HG02981 (cell line): Measurements from ENCODE around the gene SLC39A9.

Experiments used
- ATAC-seq: cut with Tn5 transposase; IDR thresholded peaks from one replicate; pipeline ENCODE4 v1.9.1; 2021; ENCODE audit warnings: mild to moderate bottlenecking, moderate library complexity; ENCODE audit not compliant: unreplicated experiment

SLC39A9 gene

GRCh38 chr14:69398053-69398817, at the start of gene SLC39A9, which contains the start of gene ERH:
SLC39A9 (plus strand) TSS chr14:69398692; CDS start chr14:69399370, 678 bp downstream.
ERH (minus strand) TSS chr14:69398299; CDS start chr14:69398233, 66 bp downstream.
- ATAC-seq: peak; percentile 86

DNA sequence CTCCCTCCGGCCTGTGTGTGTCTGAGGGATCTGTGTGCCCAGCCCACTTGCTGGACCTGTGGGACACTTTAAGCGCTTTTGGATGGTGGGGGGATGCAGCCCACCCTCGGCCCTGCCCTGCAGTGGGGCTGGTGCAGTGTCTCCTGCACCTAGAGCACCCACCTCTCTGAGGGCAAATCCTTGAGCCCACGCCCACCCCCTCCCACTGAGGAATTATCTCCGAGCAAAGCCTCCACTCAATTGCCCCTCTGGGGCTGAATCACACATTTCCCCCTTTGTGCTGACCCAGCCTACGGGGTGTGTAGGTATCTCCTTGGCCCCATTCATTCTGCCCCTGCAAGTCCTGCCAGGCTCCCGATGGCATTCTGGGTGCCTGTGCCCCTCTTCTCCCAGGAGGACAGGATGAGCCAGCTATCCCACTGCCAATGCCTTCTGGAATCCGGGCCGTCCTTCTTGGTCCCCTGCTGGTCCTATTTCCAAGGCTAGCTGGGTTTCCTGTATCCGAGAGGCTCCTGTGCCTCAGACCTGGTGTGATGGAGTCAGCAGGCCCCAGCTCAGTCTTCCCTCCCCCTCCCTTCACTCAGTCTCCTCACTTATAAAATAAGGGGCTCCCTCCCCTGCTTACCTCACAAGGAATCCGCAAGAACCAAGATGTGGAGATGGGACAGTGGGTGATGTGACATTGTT, 49.3 kb upstream of the SLC39A9 start:
- no peak for ATAC-seq

DNA sequence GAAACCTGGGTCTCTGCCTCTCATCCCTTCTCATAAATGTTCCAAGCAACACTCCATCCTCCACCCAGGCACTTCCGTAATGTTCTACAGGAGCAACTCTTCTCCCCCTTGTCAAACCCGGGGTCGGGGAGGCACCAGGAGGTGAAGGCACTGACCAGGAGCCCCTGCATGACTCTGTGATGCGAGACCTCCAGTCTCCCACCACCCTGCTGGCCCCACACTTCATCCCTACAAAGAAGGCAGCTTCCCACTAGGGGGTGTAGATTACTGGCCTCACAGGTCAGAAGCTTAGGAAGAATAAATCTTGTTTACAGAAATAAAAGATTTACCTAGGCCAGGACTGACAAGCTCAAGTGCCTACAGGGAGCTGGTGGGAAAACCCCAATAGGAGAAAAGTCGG, 47.6 kb upstream of the SLC39A9 start:
- no peak for ATAC-seq

GRCh38 chr14:69351385-69351784, 47.1 kb upstream of the SLC39A9 start:
- ATAC-seq: no peak

GRCh38 chr14:69351911-69352310, 46.6 kb upstream of the SLC39A9 start:
- no peak for ATAC-seq

DNA sequence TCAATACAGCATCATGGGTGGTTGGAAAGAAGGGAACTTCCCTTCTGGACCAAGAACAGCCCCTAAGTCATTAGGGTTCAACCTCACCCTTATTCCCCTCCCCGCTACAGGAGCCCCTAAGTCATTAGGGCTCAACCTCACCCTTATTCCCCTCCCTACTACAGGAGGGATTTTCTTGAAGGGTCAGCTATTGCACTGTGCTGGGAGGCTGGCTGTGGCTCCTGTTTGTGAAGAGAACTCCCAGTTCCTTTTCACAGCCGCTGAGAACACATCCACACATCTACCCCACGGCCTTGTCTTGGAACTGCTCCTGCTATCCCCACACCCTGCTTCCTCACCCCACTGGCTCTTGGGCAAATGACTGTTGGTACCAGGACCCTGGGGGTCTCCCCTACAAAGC, 45.3 kb upstream of the SLC39A9 start:
- ATAC-seq: no peak

- peak; percentile 82 for ATAC-seq
Measured at GRCh38 chr14:69354383-69355153, 43.9 kb upstream of the SLC39A9 start.

DNA sequence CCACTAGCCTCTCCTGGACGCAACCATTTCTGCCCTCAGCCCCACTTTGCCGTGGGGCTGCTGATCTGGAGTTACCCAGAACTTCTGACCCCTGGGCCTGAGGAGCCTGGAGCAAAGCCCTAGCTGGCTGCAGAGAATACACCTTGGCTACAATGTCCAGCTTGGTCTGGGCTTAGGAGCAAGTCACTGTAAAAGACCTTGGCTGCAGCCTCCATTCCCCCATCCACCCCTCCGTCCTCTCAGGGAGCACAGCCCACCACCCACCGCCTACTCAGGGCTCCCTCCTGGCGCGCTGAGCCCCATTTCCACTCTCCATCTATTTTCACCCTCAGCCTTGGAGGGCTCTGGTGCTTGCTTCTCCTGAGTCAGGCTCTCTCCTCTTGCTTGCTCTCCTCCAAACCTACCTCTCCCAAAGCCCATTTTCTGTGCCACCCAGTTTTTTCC, 43.3 kb upstream of the SLC39A9 start:
- ATAC-seq: no peak

DNA sequence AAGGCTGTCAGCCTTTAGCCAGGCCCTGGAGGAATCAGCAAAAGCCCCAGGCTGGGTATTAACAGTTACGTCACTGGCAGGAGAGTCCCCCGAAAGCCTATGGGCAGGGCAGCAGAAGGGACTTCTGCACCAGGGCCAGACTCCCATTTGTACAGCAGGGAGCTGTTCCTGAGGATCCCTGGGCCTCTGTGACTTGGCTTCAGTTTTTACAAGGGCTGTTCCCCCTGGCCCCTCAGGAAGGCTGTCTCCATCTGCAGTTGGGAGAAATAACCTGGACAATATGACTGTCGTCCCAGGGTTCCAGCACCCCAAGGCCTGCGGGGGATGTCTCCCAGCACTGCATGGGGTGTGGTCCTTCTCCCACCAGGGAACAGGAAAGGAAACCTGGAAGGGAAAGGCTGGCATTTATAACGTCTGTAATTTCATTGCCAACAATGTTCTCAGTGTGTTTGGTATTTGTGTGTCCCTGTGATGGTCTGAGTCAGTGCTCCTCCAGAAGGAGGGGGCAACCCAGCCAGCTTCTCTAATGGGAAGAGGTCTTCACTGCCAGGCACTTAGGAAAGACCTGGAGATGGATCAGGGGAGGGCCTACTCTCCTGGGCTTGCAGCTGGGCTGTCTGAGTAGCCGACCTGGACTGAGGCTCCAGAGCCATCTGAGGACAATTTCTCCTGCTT, 42.7 kb upstream of the SLC39A9 start:
- no peak for ATAC-seq

GRCh38 chr14:69356903-69357543, 41.5 kb upstream of the SLC39A9 start:
- ATAC-seq: no peak

GRCh38 chr14:69357544-69358200, 40.8 kb upstream of the SLC39A9 start:
- no peak for ATAC-seq

DNA sequence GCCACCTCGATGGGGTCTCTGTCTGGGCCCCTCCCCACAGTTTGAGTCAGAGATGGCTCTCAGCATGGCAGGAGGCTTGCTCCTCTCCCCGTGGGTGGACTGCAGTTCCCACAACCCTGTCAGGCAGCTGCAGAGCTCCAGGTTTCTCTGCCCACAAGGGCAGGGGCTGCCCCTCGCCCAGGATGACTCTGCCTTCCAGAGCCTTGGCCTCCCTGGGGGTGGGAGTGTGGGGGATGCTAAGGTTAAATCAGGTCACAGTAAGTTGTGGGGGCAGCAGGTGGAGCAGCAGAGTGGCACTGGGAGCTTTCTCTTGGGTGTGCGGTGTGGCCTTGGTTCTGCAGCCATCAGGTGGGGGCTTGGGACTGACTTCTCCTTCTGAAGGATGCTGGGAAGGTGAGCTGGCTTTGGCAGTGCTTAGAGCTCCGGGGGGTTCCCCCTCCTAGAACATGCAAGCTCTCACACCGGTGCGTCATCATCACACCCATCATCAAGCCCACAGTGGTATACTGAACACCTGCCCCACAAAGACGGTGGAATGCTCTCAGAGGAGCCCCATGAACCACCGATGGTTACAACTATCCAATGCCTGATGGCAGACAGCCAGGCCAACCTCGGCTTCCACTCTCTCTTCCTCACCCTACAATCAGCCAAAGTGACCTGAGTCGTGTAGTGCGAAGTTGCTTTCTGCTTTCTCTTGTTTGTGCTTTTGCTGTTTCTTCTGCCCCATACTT, 40.1 kb upstream of the SLC39A9 start:
- ATAC-seq: no peak

DNA sequence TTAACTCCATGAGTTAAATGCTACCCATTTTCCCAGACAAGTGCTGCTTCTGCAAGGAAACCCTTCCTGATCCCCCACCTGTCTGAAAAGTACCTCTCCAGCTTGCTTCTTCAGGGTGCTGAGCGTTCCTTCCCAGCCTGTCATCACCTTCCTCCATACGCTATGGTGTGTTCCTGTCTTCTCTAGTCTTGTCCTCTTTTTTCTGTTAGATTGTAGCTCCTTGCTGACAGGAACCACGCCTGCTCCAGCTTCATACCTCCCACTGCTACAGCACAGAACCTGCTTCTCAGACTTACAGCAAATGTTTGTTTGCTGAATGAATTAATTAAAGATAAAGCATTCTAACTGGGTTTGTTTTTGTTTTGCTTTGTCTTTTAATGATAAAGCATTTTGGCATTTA, 39.5 kb upstream of the SLC39A9 start:
- no peak for ATAC-seq

DNA sequence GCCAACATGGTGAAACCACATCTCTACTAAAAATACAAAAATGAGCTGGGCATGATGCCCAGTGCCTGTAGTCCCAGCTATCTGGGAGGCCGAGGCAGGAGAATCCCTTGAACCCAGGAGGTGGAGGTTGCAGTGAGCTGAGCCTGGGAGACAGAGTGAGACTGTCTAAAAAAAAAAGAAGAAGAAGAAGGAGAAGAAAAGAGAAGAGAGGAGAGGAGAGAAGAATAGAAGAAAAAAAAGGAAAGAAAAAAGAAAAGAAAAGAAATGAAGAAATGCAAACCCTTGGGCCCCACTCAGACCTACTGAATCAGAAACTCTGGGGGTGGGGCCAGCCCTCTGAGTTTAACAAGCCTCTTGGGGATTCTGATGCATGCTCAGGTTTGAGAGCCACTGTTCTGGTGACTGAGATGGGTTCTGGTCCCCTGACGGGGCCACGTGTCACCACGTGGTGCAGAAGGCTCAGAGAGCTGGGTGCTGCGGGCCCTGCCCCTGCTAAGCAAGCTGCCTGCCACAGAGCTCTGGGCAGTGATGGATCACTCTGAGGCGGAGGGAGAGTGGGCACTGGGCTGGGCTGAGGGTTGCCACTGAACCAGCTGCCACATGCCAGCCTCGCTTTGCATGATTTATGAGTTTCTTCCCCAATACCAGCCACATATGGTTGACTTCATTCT, 37.9 kb upstream of the SLC39A9 start:
- ATAC-seq: no peak

- no peak for ATAC-seq
Measured at GRCh38 chr14:69363055-69363454, 35.4 kb upstream of the SLC39A9 start.

DNA sequence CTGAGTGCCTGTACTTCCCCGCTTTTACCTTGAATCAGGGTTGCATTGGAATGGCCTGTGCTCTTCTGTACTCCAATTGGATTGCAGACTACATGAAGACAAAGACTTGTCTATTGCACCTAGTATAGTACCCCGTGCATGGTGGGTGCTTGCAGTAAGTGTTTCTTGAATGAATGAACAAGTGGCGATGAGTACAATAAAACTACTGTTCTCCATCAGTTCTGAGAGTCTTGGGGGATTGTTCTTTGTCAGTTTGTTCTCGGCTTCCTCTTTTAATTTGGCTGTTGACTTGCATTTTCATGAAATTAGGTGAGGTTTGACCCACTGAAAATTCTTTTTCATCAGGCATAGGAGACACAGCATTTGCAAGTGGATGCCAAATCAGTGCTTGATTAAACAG, 34.5 kb upstream of the SLC39A9 start:
- no peak for ATAC-seq

- no peak for ATAC-seq
Measured at GRCh38 chr14:69364378-69364777, 34.1 kb upstream of the SLC39A9 start.

GRCh38 chr14:69366069-69366468, 32.4 kb upstream of the SLC39A9 start:
- no peak for ATAC-seq

DNA sequence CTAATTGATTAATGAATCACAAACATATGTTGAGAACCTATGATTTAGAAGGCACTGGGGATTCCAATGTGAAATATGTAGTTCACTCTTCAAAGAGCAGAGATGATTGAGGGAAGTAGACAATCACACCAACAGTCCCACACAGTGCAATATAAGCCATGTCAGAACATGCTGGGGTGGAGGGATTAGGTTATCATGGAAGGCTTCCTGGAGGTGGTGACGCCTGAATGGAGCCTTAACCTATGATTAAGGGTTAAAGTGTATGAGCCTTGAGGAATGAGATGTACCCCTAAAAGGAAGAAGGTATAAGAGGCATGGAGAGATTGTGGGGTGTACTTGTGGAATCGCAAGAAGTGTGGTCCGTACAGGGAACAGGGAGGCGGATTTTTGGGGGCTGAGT, 31.7 kb upstream of the SLC39A9 start:
- no peak for ATAC-seq
